Embryonic facial prominence (tissue), 1 donor: Measurements from ENCODE around the gene FECH.
"Not testable (repeated sequence)": the region's sequence is repeated elsewhere in the genome, so short reads cannot be mapped to it uniquely, and the experiment has no call there.

ENCODE experiments used
- DNase-seq: peaks from one replicate; pipeline ENCODE4 v3.0.0-alpha.2; 2016; ENCODE audit errors: extremely low spot score

FECH gene

GRCh38 chr18:57586251-57587049 lies at the start of gene FECH:
Gene FECH, minus strand, starts transcription at chr18:57586702. Its CDS starts 82 bp downstream, at chr18:57586620.
- no peak for DNase-seq

DNA sequence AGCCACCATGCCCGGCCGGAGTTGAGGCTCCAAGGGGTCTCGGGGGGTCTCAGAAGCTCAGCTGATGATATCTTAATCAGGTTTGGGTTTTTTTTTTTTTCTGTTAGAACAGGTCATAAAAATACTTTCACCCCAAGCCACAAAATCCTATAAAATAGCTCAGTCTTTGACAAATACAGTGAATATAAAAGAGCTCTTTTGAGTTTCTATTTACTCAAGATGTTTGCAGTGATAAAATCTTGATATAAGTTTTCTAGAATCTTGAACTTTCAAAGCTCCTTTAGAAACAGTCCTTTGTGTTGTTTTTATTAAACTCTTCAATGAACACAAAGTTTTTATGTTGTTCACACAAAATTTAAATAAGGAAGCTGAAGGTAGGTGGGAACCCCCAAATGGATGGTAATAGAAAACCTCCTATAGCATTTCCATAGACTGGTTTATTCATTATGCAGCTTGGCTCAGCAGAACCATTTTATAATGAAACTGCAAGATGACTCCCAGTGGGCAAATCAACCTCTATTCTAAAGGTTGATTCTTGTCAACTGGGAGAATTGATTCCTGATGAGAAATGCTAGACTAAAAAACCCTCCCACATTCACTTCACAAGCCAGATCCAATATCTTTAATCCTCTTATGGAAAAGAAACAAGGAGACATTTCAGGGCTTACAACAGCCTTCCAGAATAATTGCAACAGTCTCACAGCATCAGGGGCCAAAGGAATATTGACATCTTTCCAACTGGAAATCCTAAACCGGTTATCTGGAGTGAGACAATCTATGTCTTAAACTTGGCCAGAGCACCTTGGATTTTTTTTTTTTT lies 48.7 kb upstream of the FECH start:
- DNase-seq: no peak

DNA sequence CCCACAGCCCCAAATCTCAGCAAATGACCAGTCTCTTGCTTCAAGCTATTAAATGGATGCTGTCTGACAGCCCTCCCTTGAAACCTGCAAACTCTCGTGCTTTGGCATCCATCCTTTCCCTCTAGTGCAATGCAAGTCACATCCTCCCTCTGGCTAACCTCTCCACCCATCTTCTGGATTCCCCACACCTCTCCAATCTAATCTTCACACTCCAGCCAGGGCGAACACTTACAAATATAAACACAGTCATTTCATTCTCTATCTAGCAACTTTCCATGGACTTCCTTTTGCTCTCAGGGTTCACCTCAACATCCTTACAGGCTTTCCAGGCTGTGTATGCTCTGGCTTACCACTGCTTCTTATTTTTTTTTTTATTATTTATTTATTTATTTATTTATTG lies 45.2 kb upstream of the FECH start:
- DNase-seq: no peak

DNA sequence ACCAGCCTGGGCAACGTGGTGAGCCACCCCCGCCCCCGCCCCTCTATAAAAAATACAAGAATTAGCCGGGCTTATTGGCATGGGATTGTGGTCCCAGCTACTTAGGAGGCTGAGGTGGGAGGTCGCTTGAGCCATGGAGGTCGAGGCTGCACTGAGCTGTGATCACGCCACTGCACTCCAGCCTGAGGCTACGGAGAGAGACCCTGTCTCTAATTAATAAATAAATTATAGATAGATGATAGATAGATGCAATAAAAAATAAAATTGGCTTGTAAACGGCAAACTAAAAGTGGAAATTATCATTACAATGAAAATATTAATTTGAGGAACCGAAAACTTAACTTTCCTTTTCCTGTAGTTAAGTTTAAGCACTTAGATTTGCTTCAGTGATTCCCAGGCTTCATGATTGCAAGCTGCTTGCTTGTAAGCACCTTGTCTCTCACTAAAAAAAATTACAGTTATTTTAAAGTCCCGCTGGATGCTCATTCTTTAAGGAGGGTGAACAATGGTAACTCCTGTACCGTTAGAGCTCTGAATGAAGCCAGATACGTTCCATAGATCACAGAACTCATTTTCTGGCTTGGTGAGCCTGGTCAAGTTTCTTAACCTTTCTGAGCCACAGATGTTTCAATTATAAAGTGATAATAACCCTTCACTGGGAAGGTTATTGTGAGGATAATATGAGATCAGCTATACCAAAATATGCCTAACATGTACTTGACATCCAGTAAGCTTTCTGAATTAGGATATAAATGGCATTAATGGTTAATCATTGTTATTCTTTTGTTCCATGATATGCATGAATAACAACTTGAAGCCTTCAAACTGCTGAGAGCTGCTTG lies 44.5 kb upstream of the FECH start:
- DNase-seq: no peak

GRCh38 chr18:57630002-57630753 lies 43.7 kb upstream of the FECH start:
- peak; percentile 92 for DNase-seq

DNA sequence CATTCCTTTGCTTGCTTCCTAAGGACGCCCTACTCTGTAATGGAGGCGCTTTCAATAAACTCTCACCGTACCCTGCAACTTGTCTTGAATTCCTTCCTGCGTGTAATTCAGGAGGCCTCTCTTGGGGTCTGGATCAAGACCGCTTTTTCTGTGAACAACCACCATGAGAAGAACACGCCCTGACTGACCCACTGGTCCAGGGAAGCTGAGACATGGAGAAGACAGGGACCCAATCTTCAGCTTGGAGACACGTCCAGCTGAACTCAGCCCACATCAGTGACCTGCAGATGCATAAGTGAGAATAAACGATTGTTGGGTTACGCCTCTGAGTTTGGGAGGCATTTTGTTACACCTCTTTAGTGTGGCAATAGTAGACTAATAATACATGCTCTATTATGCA lies 42.9 kb upstream of the FECH start:
- no peak for DNase-seq

DNA sequence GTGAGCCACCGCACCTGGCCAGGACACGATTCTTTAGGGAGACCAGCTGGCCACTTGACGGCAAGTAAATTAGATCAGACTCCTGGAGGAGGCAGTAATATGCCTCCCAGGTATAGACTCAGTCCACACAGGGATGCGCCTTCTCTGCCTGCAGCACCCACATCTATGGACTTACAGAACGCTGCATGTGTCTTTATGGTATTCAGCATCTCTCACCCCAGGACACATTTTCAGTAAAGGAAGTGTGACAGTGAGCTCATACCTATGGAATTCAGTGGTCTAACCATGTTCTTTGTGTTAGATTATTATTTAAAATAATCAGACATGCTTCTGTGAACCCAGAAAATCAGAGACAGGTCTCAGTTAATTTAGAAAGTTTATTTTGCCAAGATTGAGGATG lies 41.0 kb upstream of the FECH start:
- no peak for DNase-seq

DNA sequence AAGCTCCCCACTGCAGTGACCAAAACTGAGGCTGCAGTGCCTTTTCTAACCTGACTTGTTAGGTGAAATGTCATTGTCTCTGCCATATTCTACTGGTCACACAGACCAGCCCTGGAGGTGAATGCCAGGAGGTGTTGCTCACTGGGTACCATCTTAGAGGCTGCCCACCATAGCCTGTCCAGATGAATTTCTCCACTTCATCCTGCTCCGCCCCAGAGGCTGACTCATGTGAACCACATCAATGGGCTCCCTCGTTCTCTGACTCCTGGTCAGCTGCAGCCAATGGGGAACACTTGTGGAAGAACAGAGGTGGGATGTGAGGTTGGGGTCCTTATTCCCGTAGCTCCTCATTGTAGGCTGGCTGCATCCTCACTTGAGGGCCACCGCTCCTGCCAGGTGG lies 38.5 kb upstream of the FECH start:
- DNase-seq: no peak

DNA sequence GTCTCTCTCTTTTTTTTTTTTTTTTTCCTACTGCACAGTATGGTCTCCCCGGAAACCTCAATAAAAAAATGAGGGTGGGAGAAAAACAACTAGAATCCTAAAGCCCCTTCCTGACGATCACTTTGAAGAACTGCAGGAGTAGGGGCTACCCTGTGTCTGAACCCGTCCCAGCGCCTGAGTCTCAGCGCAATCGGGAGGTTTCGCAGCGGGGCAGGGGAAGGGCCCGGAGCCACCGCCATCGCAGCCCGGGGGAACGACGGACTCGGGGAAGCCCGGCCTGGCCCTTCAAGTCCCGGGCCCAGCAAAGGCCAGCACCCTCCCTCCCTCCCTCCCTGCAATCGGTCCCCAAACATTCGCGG lies 34.7 kb upstream of the FECH start:
- DNase-seq: no peak

DNA sequence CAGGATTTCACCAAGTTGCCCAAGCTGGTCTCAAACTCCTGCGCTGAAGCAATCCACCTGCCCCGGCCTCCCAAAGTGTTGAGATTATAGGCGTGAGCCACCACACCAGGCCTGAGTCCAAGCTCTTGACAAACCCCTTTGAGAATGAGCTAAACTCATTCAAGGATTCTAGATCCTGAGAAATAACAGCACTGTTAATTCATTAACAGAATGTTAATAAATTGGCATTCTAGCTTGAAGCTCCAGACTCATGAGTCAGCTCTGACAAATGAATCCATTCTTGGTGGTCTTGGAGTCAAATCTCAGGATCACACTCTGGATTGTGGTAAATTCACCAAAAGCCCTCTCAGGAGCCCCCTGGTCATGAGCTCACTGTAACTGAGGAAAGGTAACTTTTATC lies 33.4 kb upstream of the FECH start:
- DNase-seq: no peak

DNA sequence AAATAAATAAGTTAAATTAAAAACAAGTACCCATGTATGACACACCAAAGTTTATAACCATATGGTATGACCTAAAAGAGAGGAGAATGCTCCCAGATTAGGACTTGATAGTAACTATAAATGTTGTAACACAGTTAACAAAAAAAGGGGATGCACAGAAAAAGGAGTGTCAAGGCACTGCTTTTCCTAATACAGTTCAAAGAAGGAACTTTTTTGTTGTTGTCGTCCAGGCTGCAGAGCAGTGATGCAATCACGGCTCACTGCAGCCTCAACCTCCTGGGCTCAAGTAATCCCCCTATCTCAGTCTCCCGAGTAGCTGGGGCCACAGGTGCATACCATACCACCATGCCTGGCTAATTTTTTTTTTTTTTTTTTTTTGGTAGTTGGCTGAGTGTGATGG lies 32.4 kb upstream of the FECH start:
- DNase-seq: no peak

- DNase-seq: no peak
Observed at GRCh38 chr18:57603871-57604270, 17.4 kb upstream of the FECH start.

DNA sequence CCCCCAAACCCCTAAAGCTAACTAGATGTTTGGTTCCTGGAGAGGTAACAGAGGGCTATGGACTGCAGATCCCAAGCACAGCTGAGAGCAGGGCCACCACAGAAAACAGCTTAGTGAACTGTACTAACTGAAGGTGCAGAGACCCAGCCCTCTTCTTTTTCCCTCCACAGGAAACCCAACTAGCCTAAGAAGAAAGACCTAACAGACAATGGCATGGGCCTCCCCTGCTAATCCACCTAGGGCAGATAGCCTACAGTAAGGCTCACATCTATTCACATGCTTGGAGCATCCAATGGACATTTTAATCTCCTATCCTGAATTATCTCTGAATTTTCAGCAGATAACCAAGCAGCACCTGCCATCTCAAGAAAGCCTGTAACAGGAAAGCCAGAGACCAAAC lies 8.8 kb upstream of the FECH start:
- no peak for DNase-seq

DNA sequence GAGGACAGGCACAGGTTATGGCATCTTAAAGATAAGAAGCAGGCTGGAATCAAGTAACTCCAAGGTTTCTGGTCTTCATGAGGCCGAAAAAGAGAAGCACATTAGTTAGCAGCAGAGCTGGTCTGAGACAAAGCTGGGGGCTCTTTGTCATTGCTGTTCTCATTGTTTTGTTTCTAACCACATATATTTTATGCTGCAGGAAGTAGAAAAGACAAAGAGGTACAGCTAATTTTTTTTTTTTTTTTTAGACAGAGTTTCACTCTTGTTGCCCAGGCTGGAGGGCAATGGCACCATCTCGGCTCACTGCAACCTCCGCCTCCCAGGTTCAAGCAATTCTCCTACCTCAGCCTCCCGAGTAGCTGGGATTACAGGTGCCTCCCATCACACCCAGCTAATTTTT lies 6.2 kb upstream of the FECH start:
- DNase-seq: not testable (repeated sequence)

DNA sequence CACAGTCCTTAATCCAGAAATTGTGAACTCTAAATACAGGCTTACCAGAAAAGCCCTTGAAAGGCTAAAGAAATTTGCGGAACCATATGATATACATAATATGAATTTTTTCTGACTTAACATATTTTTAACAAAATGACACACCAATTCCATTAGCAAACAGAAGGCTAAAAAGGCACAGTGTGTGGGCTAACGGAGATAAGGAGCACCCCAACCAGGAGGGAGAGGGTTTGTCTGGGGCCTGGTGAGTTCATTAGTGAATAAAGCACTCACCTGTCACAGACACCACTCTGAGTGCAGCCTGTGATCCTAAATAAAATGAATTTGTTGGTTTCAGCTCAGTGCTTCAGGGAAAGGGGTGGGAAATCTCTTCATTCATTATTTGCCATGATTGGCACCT lies 2.7 kb upstream of the FECH start:
- no peak for DNase-seq

DNA sequence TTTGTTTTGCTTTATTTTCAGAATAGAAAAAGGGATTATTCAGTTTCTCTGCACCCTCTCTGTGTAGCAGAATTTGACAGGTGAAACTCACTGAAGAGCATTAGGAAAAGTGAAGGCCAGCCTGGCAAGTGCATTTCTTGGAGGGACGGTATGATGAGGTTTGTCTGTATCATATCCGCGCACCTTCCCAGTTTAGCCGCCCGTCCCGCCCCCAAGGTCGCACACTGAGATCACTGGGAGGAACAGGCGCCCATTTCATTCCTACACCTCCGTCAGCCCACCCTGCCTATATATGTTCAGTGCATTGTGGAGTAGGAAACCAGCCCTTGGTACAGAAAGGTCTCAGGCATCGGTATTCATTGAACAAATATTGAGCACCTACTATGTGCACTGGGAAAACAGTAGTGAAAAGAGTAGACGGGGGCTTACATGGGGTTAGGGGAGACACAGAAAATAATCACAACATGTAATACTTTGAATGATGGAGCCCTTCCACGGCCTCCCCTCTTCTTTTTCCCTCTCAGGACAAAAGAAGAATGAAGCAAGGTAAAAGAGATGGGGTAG lies 678 bp upstream of the FECH start:
- no peak for DNase-seq

GRCh38 chr18:57585855-57586250 lies 649 bp downstream of the FECH start:
- DNase-seq: no peak

DNA sequence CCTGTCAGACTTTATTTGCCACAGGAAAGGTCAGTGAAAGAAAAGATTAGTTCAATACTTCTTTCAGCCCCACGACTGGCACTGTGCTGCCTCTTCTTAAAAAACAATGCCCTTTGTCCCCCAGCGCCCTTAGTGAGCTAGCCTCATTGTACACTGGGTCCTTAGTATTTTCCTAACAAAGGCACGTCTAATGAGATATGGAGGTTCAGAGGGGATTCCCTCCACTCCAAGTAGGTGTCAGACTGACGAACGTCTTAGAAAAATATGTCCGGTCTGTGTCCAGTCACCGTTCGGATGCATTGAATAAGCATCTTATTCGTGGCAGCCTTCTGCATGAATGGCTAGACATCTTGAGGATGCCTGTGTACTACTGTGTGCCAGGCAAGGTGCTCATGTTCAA lies 1.1 kb downstream of the FECH start:
- no peak for DNase-seq

DNA sequence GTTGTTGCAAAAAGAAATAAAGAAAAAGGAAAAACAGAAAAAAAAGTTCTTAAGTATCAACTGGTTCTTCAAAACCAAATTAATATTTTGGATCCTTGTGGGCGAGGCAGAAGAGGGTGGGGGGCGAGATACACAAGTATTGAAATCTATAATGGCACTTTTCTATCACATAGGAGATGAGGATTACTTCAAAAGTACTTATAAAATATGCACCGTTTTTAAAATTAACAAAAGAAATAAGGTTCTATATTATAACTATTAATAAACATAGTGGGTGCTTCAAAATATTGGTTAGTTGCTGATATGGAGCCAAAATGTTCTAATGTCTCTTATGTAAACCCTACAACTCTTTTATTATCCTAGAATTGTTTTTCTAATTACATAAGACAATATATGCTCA lies 2.1 kb downstream of the FECH start:
- no peak for DNase-seq

GRCh38 chr18:57583297-57583835 lies 3.1 kb downstream of the FECH start:
- no peak for DNase-seq

- no peak for DNase-seq
Observed at GRCh38 chr18:57581301-57581934, 5.1 kb downstream of the FECH start.
